ENCODE results near the gene DOC2B. TPM values are rescaled to one million over a fixed set of nuclear protein-coding genes. Genes with fewer than 3 reads are reported as not detected.

The DOC2B gene
- total and polyA plus RNA-seq, 2 of the 13 experiments (the other 11 are each of a cell fraction or from before 2014, with no cell fraction given), result 0.09 to 0.22 TPM

- TF ChIP-seq HMGXB3 (CRISPR knock-in tag; IDR thresholded peaks at IDR 0.05; ENCODE audit: borderline replicate concordance) (no peak), HDAC1 (CRISPR knock-in tag; IDR thresholded peaks at IDR 0.05) (no peak), WIZ (CRISPR knock-in tag; IDR thresholded peaks at IDR 0.05) (no peak), TBP (CRISPR knock-in tag; IDR thresholded peaks at IDR 0.05) (no peak), PITX1 (CRISPR knock-in tag; IDR thresholded peaks at IDR 0.05) (no peak), ZNF784 (CRISPR knock-in tag; IDR thresholded peaks at IDR 0.05; ENCODE audit: borderline replicate concordance) (no peak), ZSCAN12 (CRISPR knock-in tag; IDR thresholded peaks at IDR 0.05) (no peak), CCDC6 (CRISPR knock-in tag; IDR thresholded peaks at IDR 0.05) (no peak), TAF1 (CRISPR knock-in tag; IDR thresholded peaks at IDR 0.05) (no peak), THAP7 (CRISPR knock-in tag; IDR thresholded peaks at IDR 0.05) (no peak), STAG1 (CRISPR knock-in tag; IDR thresholded peaks at IDR 0.05) (no peak), REL (CRISPR knock-in tag; conservative IDR thresholded peaks at IDR 0.05) (no peak), PCBP1 (IDR thresholded peaks at IDR 0.05; ENCODE audit: borderline replicate concordance, low read depth, low read length) (0 out of 2 replicates have a peak, but pooled peaks have one; percentile 47), EP300 (IDR thresholded peaks at IDR 0.05; ENCODE audit: low read depth in 2 of 2, low read length in 2 of 2) (no peak), EP300 (CRISPR knock-in tag; IDR thresholded peaks at IDR 0.05; ENCODE audit: borderline replicate concordance) (no peak), THAP8 (CRISPR knock-in tag; IDR thresholded peaks at IDR 0.05; ENCODE audit: borderline replicate concordance) (no peak), ATAD3A (CRISPR knock-in tag; IDR thresholded peaks at IDR 0.05) (no peak), CEBPZ (IDR thresholded peaks at IDR 0.05; ENCODE audit: low read length) (no peak), GABPB1 (CRISPR knock-in tag; IDR thresholded peaks at IDR 0.05) (0 out of 2 replicates have a peak, but pooled peaks have one; percentile 53)
Observed at GRCh38 chr17:193841-194806, 12.7 kb upstream of the DOC2B start (continued).

Measured in HepG2 (cell line).